NCI-H526 (cell line): ENCODE data around the gene NDE1.
"Not testable (repeated sequence)": the region's sequence is repeated elsewhere in the genome, so short reads cannot be mapped to it uniquely, and the experiment has no call there.

Source experiments
- DNase-seq, 2 experiments: peaks; one replicate each; lab custom pipeline; 2025; lab: John Stamatoyannopoulos, UW

Gene NDE1

GRCh38 chr16:15620611-15621195 lies 29.3 kb upstream of the NDE1 start:
- no peak for DNase-seq

GRCh38 chr16:15621456-15621855 lies 28.6 kb upstream of the NDE1 start:
- DNase-seq: no peak

GRCh38 chr16:15621889-15622288 lies 28.2 kb upstream of the NDE1 start:
- DNase-seq: no peak

- DNase-seq: no peak
Observed at GRCh38 chr16:15631730-15632409, 18.2 kb upstream of the NDE1 start.

GRCh38 chr16:15635926-15636325 lies 14.1 kb upstream of the NDE1 start:
- no peak for DNase-seq

GRCh38 chr16:15636392-15636873 lies 13.6 kb upstream of the NDE1 start:
- no peak for DNase-seq

GRCh38 chr16:15639061-15639568 lies 10.9 kb upstream of the NDE1 start:
- DNase-seq: no peak

- DNase-seq: no peak
Observed at GRCh38 chr16:15640966-15641365, 9.1 kb upstream of the NDE1 start.

GRCh38 chr16:15641753-15642556 lies 8.1 kb upstream of the NDE1 start:
- DNase-seq: no peak

- peak; percentile 66 to 82 for DNase-seq
Observed at GRCh38 chr16:15642557-15643047, 7.4 kb upstream of the NDE1 start.

GRCh38 chr16:15643048-15643945 lies 6.7 kb upstream of the NDE1 start, which contains the start of gene MARF1:
Gene MARF1 (minus strand): TSS chr16:15643154. CDS start chr16:15639233, 3,921 bp downstream.
- DNase-seq: peak; percentile 83 to 98

GRCh38 chr16:15643946-15644250 lies 6.1 kb upstream of the NDE1 start:
- DNase-seq: no peak

- DNase-seq: peak; percentile 38 to 65
Observed at GRCh38 chr16:15644267-15644961, 5.6 kb upstream of the NDE1 start.

- not testable (repeated sequence) for DNase-seq
Observed at GRCh38 chr16:15644962-15645465, 5.0 kb upstream of the NDE1 start.

- not testable (repeated sequence) for DNase-seq
Observed at GRCh38 chr16:15646557-15647293, 3.3 kb upstream of the NDE1 start.

- DNase-seq: no peak
Observed at GRCh38 chr16:15647294-15648014, 2.6 kb upstream of the NDE1 start.

GRCh38 chr16:15648135-15648730 lies 1.8 kb upstream of the NDE1 start:
- no peak for DNase-seq

GRCh38 chr16:15649311-15649710 lies 734 bp upstream of the NDE1 start:
- DNase-seq: not testable (repeated sequence)

- no peak for DNase-seq
Observed at GRCh38 chr16:15649727-15650018, 372 bp upstream of the NDE1 start.
